GM19397 (cell line): Measurements from ENCODE around the gene ZNF641.
"Not testable (repeated sequence)": the region's sequence is repeated elsewhere in the genome, so short reads cannot be mapped to it uniquely, and the experiment has no call there.

Experiments
- ATAC-seq: cut with Tn5 transposase; IDR thresholded peaks from one replicate; pipeline ENCODE4 v1.9.1; 2021; ENCODE audit warnings: mild to moderate bottlenecking, moderate library complexity; ENCODE audit not compliant: unreplicated experiment

Gene ZNF641

GRCh38 chr12:48336061-48336460, 14.7 kb downstream of the ZNF641 start:
- no peak for ATAC-seq

GRCh38 chr12:48334808-48335207, 15.9 kb downstream of the ZNF641 start:
- no peak for ATAC-seq

- ATAC-seq = not testable (repeated sequence)
These were observed 17.0 kb downstream of the ZNF641 start for GRCh38 chr12:48333680-48334079.

GRCh38 chr12:48331399-48331798, 19.3 kb downstream of the ZNF641 start:
- ATAC-seq = no peak

GRCh38 chr12:48329199-48329939, 21.4 kb downstream of the ZNF641 start:
- no peak for ATAC-seq

- ATAC-seq = no peak
These were observed 34.2 kb downstream of the ZNF641 start for GRCh38 chr12:48316491-48316890.

- ATAC-seq = no peak
These were observed 39.4 kb downstream of the ZNF641 start for GRCh38 chr12:48311313-48311712.

- no peak for ATAC-seq
These were observed 43.5 kb downstream of the ZNF641 start for GRCh38 chr12:48307269-48307668.

- no peak for ATAC-seq
These were observed 45.5 kb downstream of the ZNF641 start for GRCh38 chr12:48305190-48305589.

- ATAC-seq = no peak
These were observed 48.4 kb downstream of the ZNF641 start for GRCh38 chr12:48302161-48302911.

GRCh38 chr12:48300774-48301173, 49.9 kb downstream of the ZNF641 start:
- no peak for ATAC-seq

GRCh38 chr12:48296586-48297282, 54.0 kb downstream of the ZNF641 start:
- ATAC-seq = no peak

GRCh38 chr12:48292040-48292439, 58.7 kb downstream of the ZNF641 start:
- ATAC-seq = no peak

GRCh38 chr12:48291511-48291910, 59.2 kb downstream of the ZNF641 start:
- no peak for ATAC-seq

- no peak for ATAC-seq
These were observed 62.1 kb downstream of the ZNF641 start for GRCh38 chr12:48288387-48289268.
